ENCODE results near the gene NEDD1.

DNA sequence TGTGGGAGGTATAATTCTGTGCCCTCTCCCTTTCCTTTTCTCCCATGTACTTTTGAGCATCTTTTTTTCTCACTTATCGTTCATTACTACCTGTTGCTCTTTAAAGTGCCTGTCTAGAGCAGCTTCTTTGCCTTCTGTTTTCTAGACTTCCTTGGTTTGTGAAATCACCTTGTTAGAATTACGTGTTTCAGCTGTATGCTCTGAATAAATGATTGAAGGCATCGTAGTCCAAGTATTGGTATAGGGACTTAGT, 1.3 kb downstream of the NEDD1 start:
- TF ChIP-seq, protein P1, sequence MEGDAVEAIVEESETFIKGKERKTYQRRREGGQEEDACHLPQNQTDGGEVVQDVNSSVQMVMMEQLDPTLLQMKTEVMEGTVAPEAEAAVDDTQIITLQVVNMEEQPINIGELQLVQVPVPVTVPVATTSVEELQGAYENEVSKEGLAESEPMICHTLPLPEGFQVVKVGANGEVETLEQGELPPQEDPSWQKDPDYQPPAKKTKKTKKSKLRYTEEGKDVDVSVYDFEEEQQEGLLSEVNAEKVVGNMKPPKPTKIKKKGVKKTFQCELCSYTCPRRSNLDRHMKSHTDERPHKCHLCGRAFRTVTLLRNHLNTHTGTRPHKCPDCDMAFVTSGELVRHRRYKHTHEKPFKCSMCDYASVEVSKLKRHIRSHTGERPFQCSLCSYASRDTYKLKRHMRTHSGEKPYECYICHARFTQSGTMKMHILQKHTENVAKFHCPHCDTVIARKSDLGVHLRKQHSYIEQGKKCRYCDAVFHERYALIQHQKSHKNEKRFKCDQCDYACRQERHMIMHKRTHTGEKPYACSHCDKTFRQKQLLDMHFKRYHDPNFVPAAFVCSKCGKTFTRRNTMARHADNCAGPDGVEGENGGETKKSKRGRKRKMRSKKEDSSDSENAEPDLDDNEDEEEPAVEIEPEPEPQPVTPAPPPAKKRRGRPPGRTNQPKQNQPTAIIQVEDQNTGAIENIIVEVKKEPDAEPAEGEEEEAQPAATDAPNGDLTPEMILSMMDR (IDR thresholded peaks at IDR 0.05; ENCODE audit: low read depth, low read length, missing input control) = no peak
- no peak for TF ChIP-seq YY1 (IDR thresholded peaks at IDR 0.05)
- TF ChIP-seq, protein P2, sequence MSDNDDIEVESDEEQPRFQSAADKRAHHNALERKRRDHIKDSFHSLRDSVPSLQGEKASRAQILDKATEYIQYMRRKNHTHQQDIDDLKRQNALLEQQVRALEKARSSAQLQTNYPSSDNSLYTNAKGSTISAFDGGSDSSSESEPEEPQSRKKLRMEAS (IDR thresholded peaks at IDR 0.05) = no peak
- TF ChIP-seq RAD21 (IDR thresholded peaks at IDR 0.05) = no peak
- TF ChIP-seq, protein P3, sequence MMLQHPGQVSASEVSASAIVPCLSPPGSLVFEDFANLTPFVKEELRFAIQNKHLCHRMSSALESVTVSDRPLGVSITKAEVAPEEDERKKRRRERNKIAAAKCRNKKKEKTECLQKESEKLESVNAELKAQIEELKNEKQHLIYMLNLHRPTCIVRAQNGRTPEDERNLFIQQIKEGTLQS (IDR thresholded peaks at IDR 0.05) = no peak
- no peak for TF ChIP-seq TAF1 (conservative IDR thresholded peaks at IDR 0.05)
